Stimulated activated CD8-positive, alpha-beta memory T cell treated with anti-CD3 and anti-CD28 coated beads, Interleukin-2, amount 100 ng/mL, for 1 hour (primary cell): ENCODE data around the gene OSBPL6.

Experiments
- DNase-seq, 2 donors: peaks; one replicate each; pipeline ENCODE4 v3.0.0-alpha.2; 2020; ENCODE audit warnings: low read depth in 2 of 2

Gene OSBPL6

DNA sequence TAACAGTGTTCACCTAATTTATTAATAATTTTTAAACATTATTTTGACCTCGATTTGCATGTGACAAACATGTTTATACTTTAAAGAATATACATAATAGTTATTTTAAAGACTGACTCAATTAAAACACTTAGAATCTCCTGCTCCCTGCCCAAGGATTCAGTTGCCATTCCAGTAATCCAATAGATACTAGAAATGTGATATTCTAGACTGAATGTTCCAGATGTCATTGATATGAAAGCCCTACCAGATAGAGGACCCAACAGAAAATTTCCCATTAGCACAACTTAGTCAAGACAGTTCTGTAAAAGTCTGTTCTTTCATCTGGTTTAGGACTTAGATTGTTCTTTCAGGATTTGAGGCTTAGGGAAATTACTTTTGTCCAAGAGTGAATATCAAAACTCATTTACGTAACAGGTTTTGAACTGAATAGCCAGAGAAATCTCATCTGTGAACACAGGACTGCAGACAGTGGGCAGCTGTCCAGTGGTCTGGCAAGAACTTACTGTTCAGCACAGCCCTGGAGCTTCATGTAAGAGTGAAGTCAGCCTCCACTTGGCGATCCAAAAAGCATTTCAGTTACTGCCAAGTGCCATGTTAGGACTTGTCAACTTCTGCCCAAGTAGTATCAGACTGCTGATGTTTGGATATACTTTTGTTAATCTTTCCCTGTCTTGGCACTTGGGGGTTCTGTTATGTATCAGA, 77.5 kb downstream of the OSBPL6 start:
- DNase-seq: no peak

DNA sequence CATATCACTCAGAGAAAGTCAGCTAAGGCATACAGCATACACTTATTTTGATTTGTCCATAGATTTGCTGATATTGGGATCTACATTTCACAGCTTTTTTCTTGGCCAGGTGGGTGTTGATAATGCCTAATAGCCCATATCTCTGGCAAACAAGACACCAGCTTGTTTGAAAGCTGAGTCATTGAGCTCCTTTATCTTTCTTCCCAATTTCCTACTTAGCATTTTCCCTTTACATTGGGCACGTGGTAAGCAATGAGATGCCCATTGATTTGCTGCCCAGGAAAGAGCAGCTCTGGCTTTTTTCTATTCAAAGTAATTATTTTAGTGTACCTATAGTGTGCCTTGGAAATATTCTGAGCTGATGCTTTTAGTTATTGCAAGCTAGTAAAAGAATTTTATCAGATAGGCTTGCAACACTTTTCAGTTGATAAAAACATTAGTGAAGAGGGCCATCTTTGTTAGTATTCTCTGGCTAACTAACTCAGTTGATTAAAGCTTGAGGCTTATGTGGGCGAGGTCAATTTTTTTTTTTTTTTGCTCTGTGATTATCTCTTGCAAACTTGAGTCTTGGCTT, 79.6 kb downstream of the OSBPL6 start:
- DNase-seq: no peak

- DNase-seq: no peak
These were observed 81.3 kb downstream of the OSBPL6 start for GRCh38 chr2:178275600-178275999.

DNA sequence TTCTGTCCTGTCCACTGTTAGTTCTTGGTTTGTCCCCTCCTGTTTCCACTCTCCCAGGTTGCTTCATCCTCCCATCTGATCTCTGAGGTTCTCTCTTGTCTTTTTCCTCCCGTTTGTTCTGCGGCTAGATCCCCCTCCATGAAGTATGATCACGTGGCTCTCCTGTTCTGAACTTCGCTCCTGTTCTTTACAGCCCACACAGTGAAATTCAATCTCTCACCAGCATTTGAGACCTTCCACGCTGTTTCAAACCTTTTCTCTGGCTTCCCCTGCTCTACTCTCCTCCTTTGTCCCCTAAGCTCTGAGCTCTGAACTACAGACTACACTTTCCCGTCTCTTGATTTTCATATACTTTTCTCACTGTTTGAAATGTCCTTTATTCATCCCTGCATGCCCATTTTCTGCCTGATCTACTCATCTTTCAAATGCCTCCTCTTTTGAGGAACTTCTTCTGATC, 83.5 kb downstream of the OSBPL6 start:
- DNase-seq: no peak

- no peak for DNase-seq
These were observed 84.8 kb downstream of the OSBPL6 start for GRCh38 chr2:178279142-178279541.

DNA sequence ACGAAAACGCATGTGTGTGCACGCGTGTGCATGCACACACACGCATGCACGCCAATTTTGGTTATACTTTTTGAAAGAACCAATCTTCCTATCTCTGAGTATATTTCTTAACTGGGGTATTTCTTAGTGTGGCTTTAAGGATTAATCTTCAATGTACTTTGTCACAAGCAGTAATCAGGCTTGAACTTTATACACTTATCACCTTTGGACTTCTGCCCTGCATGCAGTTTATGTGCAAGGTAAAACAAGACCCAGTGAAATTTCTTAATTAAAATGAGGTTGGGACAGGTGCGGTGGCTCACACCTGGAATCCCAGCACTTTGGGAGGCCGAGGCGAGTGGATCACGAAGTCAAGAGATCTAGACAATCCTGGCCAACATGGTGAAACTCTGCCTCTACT, 85.3 kb downstream of the OSBPL6 start:
- no peak for DNase-seq

DNA sequence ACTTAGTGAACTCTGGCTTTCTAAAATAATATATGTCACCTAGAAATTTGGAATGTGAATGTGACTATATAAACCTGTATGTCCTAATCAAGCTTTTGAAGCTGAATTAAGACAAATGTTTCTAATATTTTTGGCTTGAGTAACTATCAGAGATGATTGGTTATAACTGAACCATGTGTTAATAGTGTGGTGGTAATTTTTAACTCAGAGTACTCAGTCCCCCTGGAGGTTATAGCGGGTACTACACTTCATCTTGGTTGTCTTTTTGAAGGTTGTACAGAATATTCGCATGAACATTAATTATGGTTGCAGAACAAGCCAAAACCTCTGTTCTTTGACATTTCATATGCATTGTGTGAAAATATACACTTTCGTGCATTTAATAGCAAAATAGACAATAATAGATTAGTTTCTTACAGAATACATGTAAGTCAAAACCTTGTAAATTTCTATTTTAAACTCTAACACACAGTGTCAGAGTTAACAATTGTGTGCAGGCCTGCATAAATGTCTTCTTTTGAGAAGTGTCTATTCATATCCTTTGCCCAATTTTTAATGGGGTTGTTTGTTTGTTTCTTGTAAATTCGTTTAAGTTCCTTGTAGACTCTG, 86.0 kb downstream of the OSBPL6 start:
- DNase-seq: no peak

DNA sequence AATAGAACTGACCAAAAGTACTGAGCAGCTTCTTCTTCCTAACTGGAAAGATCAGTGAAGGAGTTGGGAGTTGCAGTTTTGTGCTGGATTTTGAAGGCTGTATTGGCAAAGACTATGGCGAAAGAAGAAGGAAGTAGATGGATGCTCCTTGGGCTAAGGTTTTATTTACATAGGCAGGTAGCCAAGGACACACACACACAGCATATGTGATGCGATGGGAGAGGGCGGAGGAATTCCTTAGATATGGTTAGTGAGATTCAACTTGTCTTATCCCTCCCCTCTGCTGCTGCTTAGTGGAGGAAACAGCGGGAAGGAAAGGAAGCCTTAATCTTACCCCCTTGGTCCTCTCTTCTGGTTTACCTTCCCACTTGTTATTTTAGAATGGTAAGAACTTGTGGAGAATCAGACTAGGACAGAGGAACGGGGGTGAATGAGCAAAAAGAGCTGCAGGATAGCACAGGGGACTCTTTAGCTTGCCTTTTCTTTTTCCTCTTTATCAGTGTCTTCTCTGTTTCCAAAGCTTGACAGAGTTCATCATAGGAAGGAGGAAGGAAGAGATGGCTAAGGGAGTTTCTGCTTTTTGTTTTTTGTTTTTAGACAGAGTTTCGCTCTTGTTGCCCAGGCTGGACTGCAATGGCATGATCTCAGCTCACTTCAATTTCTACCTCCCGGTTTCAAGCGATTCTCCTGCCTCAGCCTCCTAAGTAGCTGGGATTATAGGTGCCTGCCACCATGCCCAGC, 87.9 kb downstream of the OSBPL6 start:
- no peak for DNase-seq

DNA sequence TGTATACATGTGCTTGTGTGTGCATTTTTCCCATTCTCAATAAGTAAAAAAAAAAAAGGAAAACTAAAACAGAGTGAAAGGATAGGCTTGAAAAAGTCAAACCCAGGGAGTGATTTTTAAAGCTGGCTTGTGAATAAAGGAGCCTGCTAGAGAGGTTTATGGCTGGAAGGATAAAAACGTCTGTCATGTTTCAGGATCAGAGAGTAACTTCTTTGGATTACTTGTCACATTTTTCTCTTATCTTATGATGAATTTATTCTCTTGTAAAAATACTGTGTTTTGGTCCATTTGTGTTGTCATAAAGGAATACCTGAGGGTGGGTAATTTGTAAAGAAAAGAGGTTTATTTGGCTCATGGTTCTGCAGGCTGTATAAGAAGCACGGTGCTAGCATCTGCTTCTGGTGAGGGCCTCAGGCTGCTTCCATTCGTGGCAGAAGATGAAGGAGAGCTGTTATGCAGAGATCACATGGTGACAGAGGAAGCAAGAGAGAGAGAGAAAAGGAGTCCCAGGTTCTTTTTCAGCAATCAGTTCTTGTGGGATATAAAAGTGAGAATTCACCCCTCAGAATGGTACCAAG, 89.1 kb downstream of the OSBPL6 start:
- DNase-seq: no peak

DNA sequence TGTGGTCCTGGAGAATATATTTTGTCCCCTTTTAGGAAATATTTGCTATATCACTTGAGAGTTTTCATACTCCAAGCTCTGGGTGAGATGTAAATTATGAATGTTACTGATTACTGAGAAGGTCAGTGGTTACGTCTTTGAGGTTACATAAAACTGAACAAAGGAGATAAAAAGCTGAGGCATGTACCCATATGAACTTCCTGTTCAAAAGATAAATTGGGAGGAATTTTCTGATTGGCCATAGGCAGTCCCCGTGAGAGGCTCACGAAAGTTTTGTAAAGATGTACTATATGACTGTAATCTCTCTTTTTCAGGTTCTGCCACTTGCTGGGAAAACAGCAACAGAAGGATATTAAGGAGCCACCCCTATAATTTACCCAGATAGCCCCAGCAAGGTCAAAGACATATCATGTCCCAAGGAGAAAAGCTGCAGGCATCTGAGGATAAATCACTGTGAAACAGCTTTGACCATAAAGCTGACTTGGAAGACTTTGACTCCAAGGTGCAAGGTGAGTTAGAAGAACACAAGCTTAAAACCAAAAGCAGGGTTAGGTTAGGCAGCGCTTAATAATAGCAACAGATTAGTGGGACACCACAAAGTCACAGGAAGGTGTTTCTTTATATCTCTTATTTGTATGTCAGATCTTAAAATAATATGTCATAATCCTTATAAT, 90.4 kb downstream of the OSBPL6 start:
- DNase-seq: no peak

DNA sequence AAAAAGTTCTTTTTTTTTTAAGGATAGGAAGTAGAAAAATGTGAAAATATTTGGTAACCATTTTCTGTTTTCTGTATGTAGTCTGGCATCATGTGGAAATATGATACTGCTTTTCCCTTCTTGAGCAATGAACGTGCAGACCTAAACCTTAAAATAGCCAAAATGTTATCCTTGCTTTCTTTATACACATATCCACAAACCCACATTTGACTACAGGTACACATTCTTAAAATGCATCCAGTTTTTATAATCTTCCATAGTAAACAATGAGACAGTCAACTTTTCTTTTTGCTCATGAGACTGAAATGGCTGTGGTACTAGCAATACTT, 90.9 kb downstream of the OSBPL6 start:
- DNase-seq: no peak

GRCh38 chr2:178286636-178287035, 92.3 kb downstream of the OSBPL6 start:
- no peak for DNase-seq

DNA sequence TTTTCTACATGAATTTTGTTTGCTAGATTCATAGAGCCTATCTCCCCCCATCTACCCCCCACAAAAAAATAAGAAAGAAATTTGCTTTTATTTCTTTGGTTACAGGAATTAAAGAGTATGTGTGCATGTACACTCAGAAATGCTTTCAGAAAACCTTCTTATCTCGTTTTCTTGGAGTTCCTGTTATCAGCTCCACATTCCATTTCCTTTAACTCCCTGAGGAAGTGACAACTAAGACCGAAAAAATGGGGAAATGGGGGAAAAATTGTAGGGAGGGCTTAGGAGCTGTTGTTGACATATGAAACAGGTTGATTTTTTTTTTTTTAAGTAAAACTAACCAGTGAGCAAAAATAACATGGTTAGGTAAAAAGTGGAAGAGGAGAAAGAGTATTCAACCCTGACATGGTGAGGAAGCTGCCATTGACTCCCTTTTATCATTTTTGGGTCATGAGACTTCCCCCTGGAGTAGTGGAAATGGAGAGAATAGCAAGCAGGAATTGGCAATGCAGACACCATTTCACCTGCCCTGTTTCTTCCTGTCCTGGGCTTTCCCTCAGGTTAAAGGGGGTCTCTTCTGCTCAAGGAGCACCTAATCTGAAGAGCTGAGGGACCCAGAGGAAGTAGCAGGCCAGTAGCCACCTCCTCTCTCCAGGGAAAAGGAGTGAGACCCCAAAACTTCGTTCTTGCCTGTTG, 93.5 kb downstream of the OSBPL6 start:
- no peak for DNase-seq

DNA sequence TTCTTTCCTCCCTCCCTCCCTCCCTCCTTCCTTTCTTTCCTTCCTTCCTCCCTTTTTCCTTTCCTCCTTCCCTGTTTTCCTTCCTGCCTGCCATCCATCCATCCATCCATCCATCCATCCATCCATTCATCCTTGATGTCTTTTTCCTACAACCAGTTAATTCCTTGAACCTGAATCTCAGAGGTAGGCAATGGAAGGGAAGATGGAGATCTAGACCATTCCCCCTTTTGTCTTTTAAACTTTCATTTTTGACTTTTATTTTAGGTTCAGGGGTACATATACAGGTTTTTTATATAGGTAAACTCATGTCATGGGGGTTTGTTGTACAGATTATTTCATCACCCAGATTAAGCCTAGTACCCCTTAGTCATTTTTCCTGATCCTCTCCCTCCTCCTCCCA, 97.4 kb downstream of the OSBPL6 start:
- no peak for DNase-seq

DNA sequence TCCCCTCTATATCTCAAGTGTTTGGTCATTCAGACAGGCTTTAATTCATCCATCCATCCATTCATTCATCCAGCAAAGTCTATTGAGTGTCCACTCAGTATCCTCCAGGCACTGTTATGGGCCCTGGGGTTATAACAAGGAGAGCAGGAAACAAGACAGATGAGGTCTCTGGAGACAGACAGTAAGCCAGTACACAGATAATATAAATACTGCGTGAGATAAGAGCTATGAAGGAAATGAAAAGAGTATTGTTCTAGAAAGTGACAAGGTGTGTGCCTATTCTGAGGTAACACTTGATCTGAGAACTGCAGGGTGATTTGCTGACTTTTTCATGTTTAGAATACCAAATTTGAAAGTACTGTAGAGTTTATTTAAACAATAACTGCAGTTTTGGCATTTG, 98.3 kb downstream of the OSBPL6 start:
- DNase-seq: no peak

- DNase-seq: no peak
These were observed 100.8 kb downstream of the OSBPL6 start for GRCh38 chr2:178295115-178295514.

DNA sequence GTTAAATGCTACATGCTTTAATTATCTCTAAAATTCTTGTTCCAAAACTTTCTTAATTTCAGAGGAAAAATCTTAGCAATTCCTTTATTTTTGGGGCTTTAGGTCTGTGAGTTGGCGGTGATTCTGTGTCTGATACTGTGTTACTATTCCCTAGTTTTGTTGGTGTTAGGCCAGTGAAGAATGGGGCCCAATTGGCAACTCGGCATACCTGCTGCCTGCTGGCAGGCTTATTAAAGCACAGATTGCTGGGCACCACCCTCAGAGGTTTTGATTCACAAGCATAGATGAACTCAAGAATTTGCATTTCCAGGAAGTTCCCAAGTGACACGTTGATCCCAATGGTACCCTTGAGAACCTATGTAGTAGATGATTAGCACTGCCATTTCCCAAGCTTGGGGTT, 101.6 kb downstream of the OSBPL6 start:
- DNase-seq: no peak

- DNase-seq: no peak
These were observed 102.2 kb downstream of the OSBPL6 start for GRCh38 chr2:178296394-178297090.

DNA sequence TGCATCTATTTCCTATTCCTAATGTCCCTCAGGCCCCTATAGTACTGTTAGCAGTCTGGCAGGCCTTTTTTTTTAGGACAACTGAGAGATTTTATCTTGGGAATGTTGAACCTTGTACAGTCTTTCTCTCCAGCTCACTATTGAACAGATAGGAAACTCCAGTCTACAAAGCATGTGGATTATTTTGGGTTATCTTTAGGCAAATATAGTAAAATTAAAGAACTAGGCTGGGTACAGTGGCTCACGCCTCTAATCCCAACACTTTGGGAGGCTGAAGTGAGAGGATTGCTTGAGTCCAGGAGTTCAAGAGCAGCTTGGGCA, 102.7 kb downstream of the OSBPL6 start:
- DNase-seq: no peak

GRCh38 chr2:178298785-178299212, 104.5 kb downstream of the OSBPL6 start:
- no peak for DNase-seq
